Stimulated activated CD8-positive, alpha-beta memory T cell treated with anti-CD3 and anti-CD28 coated beads, Interleukin-15, amount 100 ng/mL, for 24 hours (primary cell): ENCODE data around the gene RYR2.

Source experiments
- DNase-seq: peaks from one replicate; pipeline ENCODE4 v3.0.0-alpha.2; 2020; ENCODE audit warnings: low read depth

RYR2 gene

GRCh38 chr1:237201155-237201554 lies 159.2 kb downstream of the RYR2 start:
- DNase-seq = no peak

DNA sequence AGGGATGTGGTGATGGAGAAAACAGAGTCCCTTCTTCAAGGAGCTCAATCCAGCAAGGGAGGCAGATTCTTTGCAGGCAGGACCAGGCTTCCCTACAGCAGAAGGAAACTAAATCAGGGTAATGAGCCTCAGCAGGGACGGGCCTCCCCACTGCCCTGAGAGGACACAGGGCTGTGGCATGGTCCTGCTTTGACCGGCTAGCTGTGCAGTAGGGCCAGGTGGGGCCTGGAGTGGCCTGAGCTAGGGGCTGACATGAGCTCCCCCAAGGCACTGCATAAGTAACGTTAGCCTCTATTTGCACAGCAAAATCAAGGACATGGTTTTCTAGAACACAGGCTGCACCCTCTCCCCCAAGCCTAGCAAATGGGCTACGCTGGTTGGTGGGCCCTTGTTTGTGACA lies 162.9 kb downstream of the RYR2 start:
- DNase-seq = no peak

DNA sequence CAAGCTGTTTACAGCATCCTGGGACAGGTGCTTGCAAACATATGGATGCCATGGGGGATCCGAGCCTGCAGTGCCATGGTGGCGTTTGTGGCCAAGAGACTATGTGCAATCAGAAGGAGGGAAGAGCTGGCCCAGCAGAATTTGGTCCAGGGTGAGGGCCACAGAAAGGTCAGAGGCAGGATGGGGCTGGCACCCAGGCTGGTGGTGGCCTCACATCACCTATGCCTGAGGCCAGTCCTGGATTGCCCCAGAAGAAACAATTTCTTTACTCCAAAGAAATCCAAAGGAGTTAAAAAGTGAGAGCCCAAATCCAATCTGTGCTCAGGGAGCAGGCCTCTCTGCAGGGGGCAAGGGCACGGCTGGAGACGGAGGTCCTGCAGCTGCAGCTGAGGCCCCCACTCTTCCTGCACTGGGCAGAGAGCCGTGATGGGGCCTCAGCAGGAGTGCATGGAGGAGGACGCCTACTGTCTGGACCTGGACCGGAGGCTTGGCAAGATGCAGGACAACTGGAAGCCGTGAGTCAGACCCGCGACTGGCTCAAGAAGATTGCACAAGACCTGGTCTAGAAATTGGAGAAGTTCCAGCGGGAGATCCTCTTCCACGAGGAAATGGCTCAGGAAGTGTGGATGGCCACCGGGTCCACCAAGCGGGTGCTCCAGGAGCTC lies 163.5 kb downstream of the RYR2 start:
- no peak for DNase-seq

DNA sequence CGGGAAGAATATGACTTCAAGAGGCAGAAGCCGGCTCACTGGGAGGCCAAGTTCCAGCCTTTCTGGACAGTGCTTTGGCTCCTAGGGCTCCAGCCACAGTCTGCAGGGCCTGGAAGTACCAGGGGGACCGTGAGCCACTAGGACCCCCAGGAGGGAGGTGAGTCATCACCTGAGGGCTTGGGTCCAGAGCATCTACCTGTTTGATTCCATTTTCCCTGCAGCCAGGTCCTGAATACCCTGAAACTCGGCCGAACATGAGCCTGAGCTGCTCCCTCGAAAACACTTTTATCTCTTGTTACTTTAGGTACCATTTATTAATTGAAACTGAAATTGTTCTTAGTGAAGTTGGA lies 164.1 kb downstream of the RYR2 start:
- DNase-seq = no peak

DNA sequence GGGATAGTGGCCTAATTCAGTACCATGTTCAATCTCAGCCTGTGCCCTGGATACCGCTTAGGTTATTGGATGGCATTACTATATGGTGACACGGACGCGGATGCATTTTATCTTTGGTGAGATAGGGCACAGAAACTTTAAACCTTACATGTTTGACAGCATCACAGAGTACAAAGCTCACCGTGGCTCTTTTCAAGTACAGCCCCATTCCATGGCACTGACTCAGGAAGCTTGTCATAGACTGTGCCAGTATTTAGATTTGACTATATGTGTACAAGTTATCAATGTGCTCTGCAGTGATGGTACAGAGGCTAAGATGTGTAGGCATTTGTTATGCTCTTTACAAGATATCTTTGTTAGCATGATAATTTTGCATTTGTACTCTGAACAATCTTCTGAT lies 169.0 kb downstream of the RYR2 start:
- DNase-seq = no peak

DNA sequence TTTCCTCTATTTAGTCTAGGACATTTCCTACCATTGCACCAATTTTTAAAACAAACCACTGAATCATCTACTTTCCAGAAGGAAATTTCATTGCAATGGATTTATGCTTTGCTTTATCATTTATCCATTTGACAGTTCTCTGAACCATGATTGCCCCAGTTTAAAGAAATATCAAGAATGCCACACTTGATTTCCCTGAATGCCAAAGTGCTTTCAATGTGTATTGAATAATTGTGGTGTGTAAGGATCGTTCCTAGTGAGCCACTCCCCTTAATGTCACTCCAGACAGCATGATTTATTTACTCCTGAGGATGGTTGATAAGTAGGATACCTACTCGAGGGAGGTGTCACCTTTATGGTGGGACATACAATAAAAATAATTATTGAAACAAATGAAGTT lies 169.6 kb downstream of the RYR2 start:
- DNase-seq = no peak

GRCh38 chr1:237219751-237220642 lies 178.0 kb downstream of the RYR2 start:
- DNase-seq = no peak

DNA sequence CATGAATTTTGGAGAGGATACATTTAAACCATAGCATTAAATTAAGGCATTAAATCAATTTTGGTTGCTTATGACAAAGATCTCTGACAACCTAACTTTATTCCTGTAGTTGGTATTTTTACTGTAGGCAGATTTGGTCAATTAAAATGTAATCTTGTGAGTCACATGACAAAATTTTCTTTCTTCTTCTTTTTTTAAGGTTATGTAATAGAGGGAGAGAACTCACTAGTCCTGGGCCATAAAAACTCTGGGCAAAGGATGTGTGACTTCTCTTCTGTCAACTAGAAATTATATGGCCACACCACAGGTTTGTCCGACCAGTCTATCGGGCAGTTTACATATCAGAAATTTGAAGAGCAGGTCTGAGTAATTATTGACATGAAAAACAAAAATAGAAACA lies 181.4 kb downstream of the RYR2 start:
- DNase-seq = no peak

- DNase-seq = no peak
Measured at GRCh38 chr1:237226177-237226944, 184.4 kb downstream of the RYR2 start.

DNA sequence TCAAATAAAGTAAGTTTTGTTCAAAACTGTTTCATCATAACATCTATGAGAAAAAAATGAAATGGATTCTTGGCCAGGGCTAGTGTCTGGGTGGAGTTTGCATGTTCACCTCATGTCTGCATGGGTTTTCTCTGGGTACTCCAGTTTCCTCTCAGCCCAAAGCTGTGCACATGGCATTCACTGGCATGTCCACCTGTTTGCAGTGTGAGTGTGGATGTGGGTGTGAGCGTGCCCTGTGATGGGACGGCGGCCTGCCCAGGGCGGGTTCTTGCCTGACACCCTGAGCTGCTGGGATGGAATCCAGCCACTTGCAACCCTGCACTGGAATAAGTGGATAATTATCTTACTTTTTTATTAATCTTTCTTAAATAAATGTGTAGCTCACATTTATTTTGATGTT lies 185.5 kb downstream of the RYR2 start:
- no peak for DNase-seq

DNA sequence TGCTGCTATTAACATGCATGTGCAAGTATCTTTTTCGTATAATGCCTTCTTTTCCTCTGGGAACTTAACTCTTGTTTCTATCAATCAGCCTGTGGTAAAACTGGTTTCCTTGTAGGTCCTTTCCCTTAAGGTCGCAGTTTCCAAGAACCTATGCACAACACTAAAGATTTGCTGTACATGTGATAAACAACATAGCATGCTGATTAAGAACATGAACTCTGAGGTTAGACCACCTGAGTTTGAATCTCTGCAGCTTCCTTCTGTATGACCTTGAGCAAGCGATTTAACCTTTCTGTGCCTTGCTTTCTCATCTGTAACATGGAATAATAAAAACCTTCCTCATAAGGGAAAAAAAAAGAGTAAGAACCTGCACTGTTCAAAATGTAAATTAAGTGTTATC lies 186.4 kb downstream of the RYR2 start:
- DNase-seq = no peak

DNA sequence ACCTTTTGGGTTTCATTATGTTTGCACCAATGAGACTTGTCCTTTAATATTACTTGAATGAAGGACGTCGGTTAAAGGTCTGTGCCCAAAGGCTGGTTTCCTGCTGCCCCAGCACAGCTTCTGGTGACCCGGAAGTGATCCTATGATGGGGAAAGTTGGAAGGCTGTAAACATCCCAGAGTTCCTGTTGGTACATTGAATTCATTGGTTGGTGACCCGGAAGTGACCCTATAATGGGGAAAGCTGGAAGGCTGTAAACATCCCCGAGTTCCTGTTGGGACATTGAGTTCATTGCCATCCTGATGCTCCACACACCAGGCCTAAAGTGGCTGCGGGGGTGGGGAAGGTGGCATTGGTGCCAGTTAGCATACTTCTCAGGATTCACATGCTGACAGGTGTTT lies 187.3 kb downstream of the RYR2 start:
- no peak for DNase-seq

GRCh38 chr1:237232501-237232900 lies 190.5 kb downstream of the RYR2 start:
- DNase-seq = no peak

DNA sequence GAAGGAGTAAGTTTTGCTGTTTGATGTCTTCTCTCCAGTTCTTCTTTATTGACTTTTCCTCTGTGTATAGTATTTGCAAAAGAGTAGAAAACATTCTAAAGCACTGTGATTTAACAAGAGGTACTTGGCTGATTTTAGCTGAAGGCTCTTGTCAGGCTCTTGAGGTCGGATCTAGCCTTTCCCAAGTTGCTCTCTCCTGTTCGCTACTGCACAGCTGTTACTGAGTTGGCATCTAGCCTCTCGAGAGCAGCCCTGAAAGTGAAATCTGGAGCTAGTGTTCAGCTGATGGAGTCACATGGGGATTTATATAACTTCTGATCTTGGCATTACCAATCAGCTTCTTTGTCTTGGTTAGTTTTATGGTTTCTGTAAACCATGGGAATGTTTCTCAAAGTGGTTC lies 193.1 kb downstream of the RYR2 start:
- DNase-seq = no peak

DNA sequence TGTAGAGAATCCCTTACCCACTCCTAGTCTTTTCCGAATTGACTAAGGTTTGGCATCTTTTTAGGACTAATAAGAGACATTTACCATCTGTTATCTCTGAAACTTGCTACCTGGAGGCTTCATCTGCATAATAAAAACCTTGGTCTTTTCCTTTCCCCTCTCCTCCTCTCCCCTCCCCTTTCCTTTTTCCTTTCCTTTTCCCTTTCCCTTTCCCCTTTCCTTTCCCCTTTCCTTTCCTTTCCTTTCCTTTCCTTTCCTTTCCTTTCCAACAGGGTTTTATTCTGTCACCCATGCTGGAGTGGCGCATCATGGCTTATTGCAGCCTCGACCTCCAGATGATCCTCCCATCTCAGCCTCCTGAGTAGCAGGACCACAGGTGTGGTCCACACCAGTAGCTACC lies 195.7 kb downstream of the RYR2 start:
- DNase-seq = no peak

GRCh38 chr1:237239248-237239647 lies 197.3 kb downstream of the RYR2 start:
- DNase-seq = no peak

DNA sequence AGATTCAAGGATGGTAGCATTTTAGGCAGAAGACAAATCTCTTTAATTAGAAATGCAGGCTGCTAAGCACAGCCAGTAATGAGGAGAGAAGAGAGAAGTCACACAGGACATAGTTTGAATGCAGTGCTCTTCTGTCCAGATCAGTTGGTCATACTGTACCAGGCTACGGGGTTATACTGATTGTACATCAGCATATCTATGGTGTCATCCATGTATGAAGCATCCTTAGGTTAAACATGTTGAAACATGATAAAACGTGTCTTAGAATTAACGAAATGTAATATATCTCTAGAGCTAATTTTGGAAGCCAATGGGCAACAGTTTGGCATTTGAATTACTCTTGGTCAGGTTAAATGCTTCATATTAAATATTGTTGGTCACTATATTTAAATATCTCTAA lies 199.1 kb downstream of the RYR2 start:
- DNase-seq = no peak

- DNase-seq = no peak
Measured at GRCh38 chr1:237244778-237245177, 202.8 kb downstream of the RYR2 start.

- DNase-seq = no peak
Measured at GRCh38 chr1:237247442-237247841, 205.5 kb downstream of the RYR2 start.

DNA sequence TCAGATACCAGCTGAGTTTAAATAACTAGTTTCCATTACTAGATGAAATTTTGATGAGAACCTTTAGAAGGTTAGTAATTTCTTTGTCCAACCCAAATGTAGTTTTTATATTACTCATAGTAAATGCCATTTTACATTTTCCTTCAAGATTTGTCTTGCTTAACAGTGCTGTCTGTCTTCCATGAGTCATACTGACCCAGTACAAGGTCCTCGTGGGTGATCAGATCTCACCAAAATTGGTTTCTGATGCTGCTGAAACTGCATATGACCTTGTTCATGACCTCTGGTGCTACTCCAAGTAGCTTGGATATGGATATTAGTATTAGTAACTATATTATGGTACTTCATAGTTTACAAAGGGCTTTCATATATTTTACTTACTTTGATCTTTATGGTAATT lies 207.1 kb downstream of the RYR2 start:
- no peak for DNase-seq

- no peak for DNase-seq
Measured at GRCh38 chr1:237250055-237250454, 208.1 kb downstream of the RYR2 start.

DNA sequence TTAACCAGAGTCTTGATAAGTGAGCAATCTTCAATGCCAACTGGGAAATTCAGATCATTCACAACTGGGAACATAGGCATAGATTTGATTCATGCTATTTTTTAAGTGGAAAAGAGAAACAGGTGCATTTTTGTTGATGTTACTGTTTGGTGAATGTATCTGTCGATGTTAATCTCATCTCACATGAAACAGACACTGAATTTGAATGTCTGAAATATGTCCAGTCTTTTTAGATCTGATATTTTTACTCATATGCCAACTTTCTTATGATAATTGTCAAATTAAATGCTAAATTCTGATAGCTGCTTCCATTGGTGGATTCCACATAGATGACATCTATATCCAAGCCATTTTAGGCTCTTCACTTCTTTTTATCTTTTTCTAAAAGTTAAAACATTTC lies 213.1 kb downstream of the RYR2 start:
- DNase-seq = no peak

- no peak for DNase-seq
Measured at GRCh38 chr1:237258871-237259270, 216.9 kb downstream of the RYR2 start.
